Measurements from ENCODE around the gene NASP. TPM values are rescaled to one million over a fixed set of nuclear protein-coding genes. Genes with fewer than 3 reads are reported as not detected.
"Not testable (repeated sequence)": the region's sequence is repeated elsewhere in the genome, so short reads cannot be mapped to it uniquely, and the experiment has no call there.

The NASP gene
- total RNA-seq, 1 donor from 2014 or later, result 88.2 TPM

- peak; percentile 89 for DNase-seq
Measured at GRCh38 chr1:45569962-45570581, 13.8 kb upstream of the NASP start.

- DNase-seq, result no peak
Measured at GRCh38 chr1:45570631-45571030, 13.2 kb upstream of the NASP start.

- peak; percentile 29 for DNase-seq
Measured at GRCh38 chr1:45573231-45573804, 10.5 kb upstream of the NASP start.

DNA sequence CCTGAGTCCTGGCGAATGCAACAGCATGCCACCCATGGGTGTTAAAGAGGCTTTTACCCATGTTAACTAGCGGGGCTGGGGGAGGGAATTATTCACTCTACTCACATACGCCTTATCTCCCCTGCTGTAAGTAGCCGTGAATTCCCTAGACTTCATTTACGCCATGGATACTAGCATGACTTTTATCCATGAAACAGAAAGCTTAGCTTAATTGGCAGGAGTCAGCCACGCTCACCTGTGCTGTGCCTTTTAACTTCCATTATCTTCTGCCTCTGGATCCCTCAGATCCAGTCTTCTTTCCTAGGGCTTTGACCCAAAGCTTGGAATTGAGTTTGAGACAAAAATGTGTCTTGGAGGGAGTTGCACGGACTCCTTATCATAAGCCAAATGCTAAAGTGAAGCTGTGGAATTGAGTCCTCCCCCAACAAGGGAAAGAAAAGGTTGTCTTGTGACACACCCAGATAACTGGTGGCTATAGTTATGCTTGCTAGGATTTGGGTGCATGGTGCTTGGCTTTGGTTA, 9.7 kb upstream of the NASP start:
- DNase-seq, result no peak

DNA sequence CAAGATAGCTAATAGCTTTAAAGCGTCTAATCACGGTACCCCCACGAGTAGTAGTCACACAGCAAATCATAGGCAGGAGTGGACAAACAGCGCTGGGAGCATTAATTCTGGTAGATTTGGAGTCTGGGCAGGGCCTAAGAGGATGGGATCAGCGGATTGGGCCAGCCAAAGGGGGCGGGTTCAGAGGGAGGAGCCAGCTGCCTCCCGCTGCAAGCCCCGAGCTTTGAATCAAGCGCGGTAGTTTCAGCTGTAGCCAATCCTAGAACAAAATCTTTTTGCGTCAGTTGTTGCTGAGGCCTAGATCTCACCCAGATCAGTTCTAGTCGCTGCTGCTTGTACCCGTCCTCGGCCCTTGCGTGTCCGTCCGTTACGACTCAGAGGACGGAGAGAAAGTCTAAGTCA, 576 bp upstream of the NASP start:
- peak; percentile 98 for DNase-seq

GRCh38 chr1:45584351-45585109, 689 bp downstream of the NASP start:
- peak; percentile 95 for DNase-seq

- no peak for DNase-seq
Measured at GRCh38 chr1:45585110-45585426, 1.2 kb downstream of the NASP start.

- DNase-seq, result no peak
Measured at GRCh38 chr1:45585496-45586075, 1.7 kb downstream of the NASP start.

DNA sequence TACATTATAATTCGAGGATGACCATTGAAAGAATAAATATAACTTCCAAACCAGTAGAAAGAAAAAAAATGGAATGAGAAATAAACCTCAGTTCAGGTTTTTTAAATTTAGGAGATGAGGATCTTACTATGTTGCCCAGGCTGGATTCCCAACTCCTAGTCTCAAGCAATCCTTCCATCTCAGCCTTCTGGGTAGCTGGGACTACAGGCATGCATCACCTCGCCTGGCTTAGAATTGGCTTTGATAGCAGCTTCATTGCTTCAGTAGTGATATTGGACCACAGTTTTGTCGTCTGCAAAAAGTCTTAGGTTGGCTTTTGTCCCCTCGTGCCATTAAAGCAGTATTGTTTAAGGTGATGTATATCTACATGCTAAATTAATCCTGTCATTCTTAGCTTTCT, 2.9 kb downstream of the NASP start:
- no peak for DNase-seq

DNA sequence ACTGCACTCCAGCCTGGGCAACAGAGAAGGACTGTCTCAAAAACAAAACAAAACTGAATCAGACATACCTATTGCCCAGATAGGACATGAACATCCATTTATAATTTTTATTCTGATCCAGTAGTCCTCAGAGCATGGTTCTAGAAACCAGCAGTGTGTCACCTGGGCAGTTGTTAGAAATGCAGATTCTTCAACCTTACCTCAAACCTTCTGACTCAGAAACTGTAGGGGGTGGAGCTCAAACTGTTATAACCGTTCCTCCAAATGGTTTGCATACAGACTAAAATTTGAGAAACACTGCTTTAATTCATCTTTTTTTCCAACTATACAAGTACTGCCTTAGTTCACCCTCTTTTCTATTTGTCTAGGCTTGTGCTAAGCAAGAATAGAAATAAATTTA, 6.0 kb downstream of the NASP start:
- DNase-seq, result no peak

- DNase-seq, result no peak
Measured at GRCh38 chr1:45594412-45594811, 10.6 kb downstream of the NASP start.

GRCh38 chr1:45596765-45597164, 12.9 kb downstream of the NASP start:
- DNase-seq, result not testable (repeated sequence)

GRCh38 chr1:45604239-45604638, 20.4 kb downstream of the NASP start:
- no peak for DNase-seq

GRCh38 chr1:45607404-45608074, 23.7 kb downstream of the NASP start:
- no peak for DNase-seq

GRCh38 chr1:45608175-45609156, 24.6 kb downstream of the NASP start:
- peak; percentile 84 for DNase-seq

GRCh38 chr1:45610589-45611226, 26.9 kb downstream of the NASP start:
- no peak for DNase-seq

DNA sequence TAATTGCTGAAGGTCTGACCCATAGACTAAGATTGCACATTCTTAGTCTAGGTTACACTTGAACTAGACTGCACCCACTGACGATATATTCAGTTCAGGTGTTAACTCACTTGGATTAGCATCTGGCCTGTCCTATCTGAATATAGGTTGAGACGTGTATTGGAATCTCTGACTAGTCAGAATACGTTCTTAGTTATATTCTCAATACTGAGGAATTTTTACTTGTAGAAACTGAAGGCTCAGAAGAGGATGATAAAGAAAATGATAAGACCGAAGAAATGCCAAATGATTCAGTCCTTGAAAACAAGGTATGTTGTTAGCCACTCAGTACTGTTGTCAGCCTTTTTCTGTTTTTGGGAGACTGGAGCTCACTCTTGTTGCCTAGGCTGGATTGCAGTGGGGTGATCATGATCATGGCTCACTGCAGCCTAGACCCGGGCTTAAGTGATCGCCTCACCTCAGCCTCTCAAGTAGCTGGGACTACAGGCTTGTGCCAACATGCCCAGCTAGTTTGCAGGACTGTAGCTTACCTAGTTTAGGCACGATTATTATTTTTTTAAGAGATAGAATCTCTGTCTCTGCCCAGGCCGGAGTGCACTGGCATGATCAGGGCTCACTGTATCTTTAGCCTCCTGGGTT, 29.2 kb downstream of the NASP start:
- DNase-seq, result no peak

- DNase-seq, result no peak
Measured at GRCh38 chr1:45615885-45616284, 32.0 kb downstream of the NASP start.

GRCh38 chr1:45617618-45618017, 33.8 kb downstream of the NASP start:
- DNase-seq, result peak; percentile 81

DNA sequence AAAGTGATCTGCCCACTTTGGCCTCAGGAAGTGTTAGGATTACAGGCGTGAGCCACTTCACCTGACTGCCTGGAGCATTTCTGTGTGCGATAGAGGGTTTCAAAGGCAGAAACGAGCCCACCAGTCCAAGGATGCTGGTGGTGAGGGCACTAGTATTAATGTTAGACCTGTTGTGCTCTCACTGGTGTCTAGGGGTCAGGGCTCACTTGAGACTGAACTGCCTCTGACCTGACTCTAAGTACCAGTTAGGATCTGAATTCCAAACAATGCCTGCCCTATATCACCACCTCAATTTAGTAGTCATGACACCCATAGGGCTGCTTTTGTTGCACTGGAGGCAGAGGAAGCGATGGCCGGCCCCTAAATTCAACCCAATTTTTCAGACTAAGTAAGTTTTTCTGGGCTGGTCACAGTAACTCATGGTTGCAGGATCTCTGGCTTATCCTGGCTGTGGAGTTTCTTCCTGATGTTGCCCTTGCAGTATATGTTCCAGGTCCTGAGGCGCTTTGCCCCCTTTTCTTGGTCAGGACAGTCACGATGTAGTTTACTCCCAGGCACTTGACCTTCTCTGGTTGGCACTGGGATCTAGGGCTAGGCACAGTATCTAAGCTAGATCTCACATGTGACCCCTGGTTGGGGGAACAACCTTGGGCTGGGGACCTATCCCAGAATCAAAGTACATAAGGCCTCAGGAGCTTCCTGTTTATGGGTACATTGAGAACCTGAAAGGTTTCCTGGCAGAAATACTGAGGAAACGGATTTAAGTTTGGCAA, 35.5 kb downstream of the NASP start:
- peak; percentile 39 for DNase-seq
